ENCODE measurements around the gene TMEM184A.

Gene TMEM184A

DNA sequence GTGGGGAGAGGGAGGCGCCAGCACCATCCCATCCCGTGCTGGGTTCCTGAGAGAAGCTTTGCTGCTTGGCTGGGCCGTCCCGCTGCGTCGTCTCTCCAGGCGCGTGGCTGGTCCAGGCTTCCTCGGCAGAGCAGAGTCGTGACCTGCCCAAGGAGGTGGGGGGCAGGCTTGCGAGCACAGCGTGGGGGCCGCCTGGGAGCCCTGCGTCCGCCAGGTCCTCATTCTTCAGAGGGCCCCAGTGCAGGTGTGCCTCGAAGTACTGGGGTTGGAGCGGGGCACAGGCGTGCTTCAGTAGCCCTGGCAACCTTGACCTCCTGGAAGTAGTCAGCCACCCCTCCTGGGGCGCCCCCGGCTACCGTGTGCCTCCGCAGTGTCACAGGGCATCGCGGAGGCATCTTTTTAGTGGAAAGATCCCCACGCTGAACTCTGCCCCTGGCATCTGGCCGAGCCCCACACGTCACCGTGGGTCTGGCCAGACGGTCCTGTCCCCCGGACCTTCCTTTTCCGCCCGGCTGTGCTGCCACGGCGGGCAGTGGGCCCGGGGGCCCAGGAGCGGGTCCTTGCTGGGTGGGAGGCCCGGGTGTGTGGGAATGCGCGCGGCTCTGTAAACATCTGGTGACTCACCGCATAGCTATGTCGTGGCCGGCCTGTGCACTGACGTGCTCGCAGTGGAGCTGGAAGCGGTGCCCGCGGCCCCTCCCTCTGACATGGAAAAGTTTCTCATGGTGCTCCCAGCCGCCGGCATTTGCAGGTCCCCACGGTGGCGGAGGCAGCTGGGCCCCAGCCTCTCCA lies 19.1 kb downstream of the TMEM184A start:
- Histone ChIP-seq H3K27me3 (ENCODE audit: control insufficient read depth, insufficient read depth, low read length) (no peaks in the 10 kb centered on the region), H3K4me1 (ENCODE audit: control insufficient read depth, insufficient read depth, low read length) (peaks cover 54% of the 10 kb centered on the region), H3K9me3 (ENCODE audit: control insufficient read depth, low read length) (no peaks in the 10 kb centered on the region), H3K36me3 (ENCODE audit: control insufficient read depth, insufficient read depth, low read length) (peaks cover 13% of the 10 kb centered on the region), H3K4me3 (ENCODE audit: low read length) (peak overlapping the region; percentile 50), H3K9ac (ENCODE audit: low read length) (peak overlapping the region; percentile 78)

DNA sequence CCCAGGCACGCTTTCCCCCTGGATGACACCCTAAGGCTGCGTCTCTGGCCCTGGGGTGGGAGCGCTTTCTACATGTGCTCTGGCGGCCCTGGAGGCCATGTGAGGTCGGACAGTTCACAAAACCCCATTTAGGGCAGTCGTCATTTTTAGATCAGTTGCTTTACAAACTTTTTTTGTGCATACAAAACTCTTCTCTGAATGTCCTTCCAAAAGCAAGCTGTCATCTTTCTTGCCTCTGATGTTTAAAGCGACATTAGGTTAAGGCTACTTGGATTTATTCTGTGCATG lies 19.6 kb downstream of the TMEM184A start:
- Histone ChIP-seq H3K4me3 (ENCODE audit: low read length) (no peak overlapping the region), H3K27me3 (ENCODE audit: control insufficient read depth, insufficient read depth, low read length) (no peaks in the 10 kb centered on the region), H3K9me3 (ENCODE audit: control insufficient read depth, low read length) (no peaks in the 10 kb centered on the region), H3K4me1 (ENCODE audit: control insufficient read depth, insufficient read depth, low read length) (peaks cover 59% of the 10 kb centered on the region), H3K36me3 (ENCODE audit: control insufficient read depth, insufficient read depth, low read length) (peaks cover 13% of the 10 kb centered on the region), H3K9ac (ENCODE audit: low read length) (peak overlapping the region; percentile 78)

DNA sequence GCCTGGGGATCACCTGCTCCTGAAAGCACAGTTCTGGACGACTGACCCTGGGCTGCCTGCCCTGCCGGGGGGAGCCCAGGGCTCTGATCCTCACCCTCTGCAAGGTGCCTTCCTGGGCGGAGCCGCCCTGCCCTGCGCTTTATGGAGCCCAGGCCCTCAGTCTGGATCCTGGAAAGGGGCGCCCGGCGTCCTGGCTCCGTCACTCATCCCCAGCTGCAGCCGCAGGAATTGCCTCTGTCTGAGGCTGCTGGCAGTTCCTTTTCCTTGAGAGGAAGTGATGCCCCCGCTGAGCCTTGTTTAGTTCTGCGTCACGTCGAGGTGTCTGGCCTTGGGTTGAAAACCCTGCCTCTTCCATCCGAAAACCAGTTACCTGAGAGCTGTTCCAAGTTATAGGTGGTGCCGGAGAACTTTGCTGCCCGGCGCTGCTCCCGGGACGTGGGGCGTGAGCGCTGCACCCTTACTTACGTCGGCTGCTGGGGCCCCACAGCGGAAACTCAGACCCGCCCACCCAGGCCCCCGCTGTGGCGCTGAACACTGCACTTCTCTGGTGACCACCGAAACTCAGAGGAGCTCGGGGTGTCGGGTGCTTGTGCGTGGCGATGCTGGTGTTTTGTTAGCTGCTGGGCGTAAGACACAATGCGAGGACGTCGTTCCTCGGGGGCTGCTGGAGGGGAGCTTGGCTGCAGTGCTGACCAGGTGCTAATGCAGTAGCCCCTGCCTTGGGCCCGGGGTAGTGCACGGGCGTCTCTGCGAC lies 20.1 kb downstream of the TMEM184A start:
- Histone ChIP-seq H3K9ac (ENCODE audit: low read length) (no peak overlapping the region), H3K4me3 (ENCODE audit: low read length) (no peak overlapping the region), H3K9me3 (ENCODE audit: control insufficient read depth, low read length) (no peaks in the 10 kb centered on the region), H3K27me3 (ENCODE audit: control insufficient read depth, insufficient read depth, low read length) (no peaks in the 10 kb centered on the region), H3K36me3 (ENCODE audit: control insufficient read depth, insufficient read depth, low read length) (peaks cover 9% of the 10 kb centered on the region), H3K4me1 (ENCODE audit: control insufficient read depth, insufficient read depth, low read length) (peaks cover 59% of the 10 kb centered on the region)

DNA sequence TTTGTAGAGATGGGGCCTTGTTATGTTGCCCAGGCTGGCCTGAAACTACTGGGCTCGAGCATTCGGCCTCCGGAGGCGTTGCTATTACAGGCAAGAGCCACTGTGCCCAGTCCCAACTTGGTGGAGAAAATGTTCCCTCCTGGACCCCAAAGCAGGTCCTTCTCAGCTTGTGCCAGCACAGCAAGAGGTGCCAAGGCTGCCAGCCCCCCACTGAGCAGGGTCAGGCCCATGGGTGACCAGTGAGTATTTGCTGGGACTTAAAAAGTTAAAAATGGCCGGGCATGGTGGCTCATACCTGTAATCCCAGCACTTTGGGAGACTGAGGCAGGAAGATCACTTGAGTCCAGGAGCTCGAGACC lies 20.9 kb downstream of the TMEM184A start:
- H3K9ac ChIP-seq (ENCODE audit: low read length), result no peak overlapping the region
- H3K9me3 ChIP-seq (ENCODE audit: control insufficient read depth, low read length), result no peaks in the 10 kb centered on the region
- peaks cover 59% of the 10 kb centered on the region for H3K4me1 ChIP-seq (ENCODE audit: control insufficient read depth, insufficient read depth, low read length)
- no peaks in the 10 kb centered on the region for H3K27me3 ChIP-seq (ENCODE audit: control insufficient read depth, insufficient read depth, low read length)
- H3K4me3 ChIP-seq (ENCODE audit: low read length), result no peak overlapping the region
- peaks cover 3% of the 10 kb centered on the region for H3K36me3 ChIP-seq (ENCODE audit: control insufficient read depth, insufficient read depth, low read length)

DNA sequence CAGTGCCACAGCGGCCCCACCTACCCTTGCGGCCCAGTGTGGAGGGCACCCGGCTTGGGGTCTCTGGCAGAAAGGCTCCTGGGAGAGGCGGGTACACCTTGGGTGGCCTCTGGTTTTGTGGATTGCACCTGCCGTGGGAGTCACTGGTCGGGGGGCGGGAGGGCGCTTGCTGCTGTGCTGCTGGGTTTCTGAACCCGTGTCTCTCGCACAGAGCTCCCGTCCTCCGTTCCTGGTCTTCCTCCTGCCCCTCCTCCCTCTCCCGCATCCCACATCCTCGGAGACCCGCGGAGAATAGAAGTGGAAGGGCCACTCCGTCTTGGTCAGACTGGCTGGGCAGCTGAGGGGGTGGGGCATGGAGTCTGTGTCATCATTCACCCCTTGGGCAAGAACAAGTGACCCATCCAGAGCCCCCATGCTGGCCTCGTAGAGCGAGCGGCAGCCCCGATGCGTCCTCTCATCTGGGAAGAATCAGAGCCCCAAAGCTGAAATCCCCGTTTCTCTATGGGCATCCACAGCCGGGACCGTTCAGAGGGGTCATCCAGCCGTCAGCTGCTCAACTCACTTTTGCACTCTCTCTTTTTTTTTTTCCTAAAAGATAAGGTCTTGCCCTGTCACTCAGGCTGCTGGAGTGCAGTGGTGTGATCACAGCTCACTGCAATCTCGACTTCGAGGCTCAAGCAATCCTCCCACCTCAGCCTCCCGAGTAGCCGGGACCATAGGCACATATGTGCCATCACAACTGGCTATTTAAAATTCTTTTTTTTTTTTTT lies 21.5 kb downstream of the TMEM184A start:
- Histone ChIP-seq H3K4me1 (ENCODE audit: control insufficient read depth, insufficient read depth, low read length) (peaks cover 59% of the 10 kb centered on the region), H3K27me3 (ENCODE audit: control insufficient read depth, insufficient read depth, low read length) (no peaks in the 10 kb centered on the region), H3K4me3 (ENCODE audit: low read length) (no peak overlapping the region), H3K36me3 (ENCODE audit: control insufficient read depth, insufficient read depth, low read length) (peaks cover 3% of the 10 kb centered on the region), H3K9me3 (ENCODE audit: control insufficient read depth, low read length) (no peaks in the 10 kb centered on the region), H3K9ac (ENCODE audit: low read length) (peak overlapping the region; percentile 72)

DNA sequence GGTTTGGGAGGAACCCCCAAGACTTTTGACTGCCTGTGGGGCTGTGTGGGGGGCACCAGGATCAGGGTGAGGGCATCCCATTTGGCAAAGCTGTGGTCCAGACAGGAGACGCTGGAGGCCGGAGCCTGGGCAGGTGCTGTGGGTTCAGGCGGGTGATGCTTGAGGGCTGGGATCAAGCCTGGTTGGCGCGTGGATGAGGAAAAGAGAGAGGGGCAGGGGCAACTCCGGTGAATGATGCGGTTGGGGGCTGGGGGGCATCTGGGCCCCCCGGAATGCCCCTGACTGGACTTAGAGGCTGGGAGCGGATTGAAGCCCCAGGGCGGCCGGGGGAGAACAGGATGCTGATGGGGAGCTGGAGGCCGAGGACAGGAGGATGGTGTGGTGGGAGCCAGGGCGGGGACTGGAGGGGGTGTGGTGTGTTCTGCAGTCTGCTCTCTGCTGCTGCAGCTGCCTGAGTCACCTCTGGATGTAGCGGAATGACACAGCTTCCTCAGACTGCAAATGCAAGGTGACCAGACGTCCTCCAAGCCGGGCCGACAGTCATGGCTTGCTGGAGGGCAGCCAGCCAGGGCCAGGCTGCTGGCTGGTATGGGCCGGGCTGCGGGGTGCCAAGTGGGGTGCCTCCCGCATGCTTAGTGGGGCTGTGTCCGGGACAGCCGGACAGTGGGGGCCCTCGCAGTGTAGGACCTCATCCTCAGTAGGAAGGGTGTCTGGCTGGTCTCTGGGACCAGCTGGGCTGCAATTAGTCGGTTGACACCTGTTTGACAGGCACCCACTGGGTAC lies 22.3 kb downstream of the TMEM184A start:
- H3K4me3 ChIP-seq (ENCODE audit: low read length), result no peak overlapping the region
- H3K36me3 ChIP-seq (ENCODE audit: control insufficient read depth, insufficient read depth, low read length), result no peaks in the 10 kb centered on the region
- H3K4me1 ChIP-seq (ENCODE audit: control insufficient read depth, insufficient read depth, low read length), result peaks cover 58% of the 10 kb centered on the region
- no peaks in the 10 kb centered on the region for H3K9me3 ChIP-seq (ENCODE audit: control insufficient read depth, low read length)
- no peaks in the 10 kb centered on the region for H3K27me3 ChIP-seq (ENCODE audit: control insufficient read depth, insufficient read depth, low read length)
- peak overlapping the region; percentile 72 for H3K9ac ChIP-seq (ENCODE audit: low read length)

DNA sequence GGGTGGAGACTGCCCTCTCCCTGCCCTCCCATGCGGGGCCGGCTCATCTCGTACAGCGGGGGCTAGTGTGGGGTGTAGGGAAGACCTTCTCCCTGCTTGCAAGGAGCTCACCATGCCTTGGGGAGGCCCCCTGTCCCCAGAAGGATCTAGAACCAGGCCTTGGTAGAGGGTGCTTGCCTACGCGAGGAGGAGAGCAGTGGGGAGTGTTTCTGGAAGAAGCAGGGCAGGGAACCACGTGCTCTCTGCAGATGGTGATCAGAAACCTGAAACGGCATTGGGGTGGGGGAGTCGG lies 22.8 kb downstream of the TMEM184A start:
- Histone ChIP-seq H3K36me3 (ENCODE audit: control insufficient read depth, insufficient read depth, low read length) (no peaks in the 10 kb centered on the region), H3K9ac (ENCODE audit: low read length) (peak overlapping the region; percentile 72), H3K4me1 (ENCODE audit: control insufficient read depth, insufficient read depth, low read length) (peaks cover 54% of the 10 kb centered on the region), H3K27me3 (ENCODE audit: control insufficient read depth, insufficient read depth, low read length) (no peaks in the 10 kb centered on the region), H3K4me3 (ENCODE audit: low read length) (peak overlapping the region; percentile 54), H3K9me3 (ENCODE audit: control insufficient read depth, low read length) (no peaks in the 10 kb centered on the region)

DNA sequence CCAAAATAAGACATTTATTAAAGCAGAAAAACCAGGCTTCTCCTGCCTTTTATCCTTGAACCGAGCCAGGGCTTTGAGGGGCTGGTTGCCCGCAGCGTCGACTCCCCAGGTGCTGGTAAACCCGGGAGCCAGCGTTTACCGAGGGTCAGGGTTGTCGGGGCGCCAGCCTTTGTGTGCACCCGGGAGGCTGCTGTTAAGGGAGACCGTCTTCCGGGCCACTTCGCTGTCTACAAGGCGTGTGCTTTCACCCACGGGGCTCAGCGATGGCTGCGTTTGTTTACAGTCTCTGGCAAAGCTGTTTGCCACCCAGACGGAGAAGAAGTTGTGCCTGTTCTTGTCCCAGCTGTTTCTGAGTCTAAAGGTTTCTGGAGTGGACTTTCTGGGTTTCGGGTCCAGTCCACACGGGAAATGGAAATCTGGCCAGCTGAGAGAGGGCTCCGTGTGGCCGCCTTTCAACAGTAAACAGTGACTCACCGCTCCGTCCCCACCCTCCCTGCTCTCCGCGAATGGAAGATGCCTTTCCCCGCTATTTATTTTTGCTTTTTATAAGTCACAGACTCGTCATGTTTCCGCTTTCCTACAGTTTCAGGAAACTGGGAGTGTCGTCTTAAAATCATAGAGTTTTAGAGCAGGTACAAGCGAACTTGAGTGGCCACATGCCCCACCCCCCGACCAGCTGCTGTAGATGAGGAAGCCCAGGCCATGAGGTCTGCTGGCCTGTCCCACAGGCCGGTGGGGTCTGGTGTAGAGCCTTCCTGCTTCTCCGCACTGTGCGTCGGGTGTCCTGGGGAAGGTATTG lies 23.4 kb downstream of the TMEM184A start:
- Histone ChIP-seq H3K9me3 (ENCODE audit: control insufficient read depth, low read length) (no peaks in the 10 kb centered on the region), H3K4me3 (ENCODE audit: low read length) (peak overlapping the region; percentile 54), H3K36me3 (ENCODE audit: control insufficient read depth, insufficient read depth, low read length) (no peaks in the 10 kb centered on the region), H3K4me1 (ENCODE audit: control insufficient read depth, insufficient read depth, low read length) (peaks cover 50% of the 10 kb centered on the region), H3K9ac (ENCODE audit: low read length) (peak overlapping the region; percentile 72), H3K27me3 (ENCODE audit: control insufficient read depth, insufficient read depth, low read length) (no peaks in the 10 kb centered on the region)

DNA sequence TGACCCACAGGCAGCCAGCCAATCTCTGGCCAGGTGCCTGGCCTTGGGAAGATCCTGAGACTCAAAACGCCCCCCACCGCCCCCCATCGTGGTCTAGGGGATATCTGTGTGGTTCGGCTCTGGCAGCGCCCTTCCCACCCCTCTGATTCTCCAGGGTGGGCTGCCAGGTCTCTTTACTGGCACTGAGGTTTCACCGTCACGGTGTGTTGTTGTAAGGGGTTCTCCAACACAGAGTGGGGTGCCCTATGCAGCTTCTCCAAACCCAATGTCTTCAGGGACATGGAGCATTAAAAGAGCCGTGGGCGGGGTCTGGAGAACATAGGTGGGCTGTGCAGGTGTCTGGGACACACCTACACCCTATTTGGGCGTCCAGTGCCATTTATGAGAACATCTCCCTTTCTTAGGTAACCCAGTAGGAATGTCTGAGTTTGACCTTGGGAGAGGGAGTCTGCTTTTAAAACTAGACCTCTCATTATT lies 24.0 kb downstream of the TMEM184A start:
- Histone ChIP-seq H3K9ac (ENCODE audit: low read length) (peak overlapping the region; percentile 72), H3K27me3 (ENCODE audit: control insufficient read depth, insufficient read depth, low read length) (peaks cover under 1% of the 10 kb centered on the region), H3K36me3 (ENCODE audit: control insufficient read depth, insufficient read depth, low read length) (no peaks in the 10 kb centered on the region), H3K4me3 (ENCODE audit: low read length) (peak overlapping the region; percentile 54), H3K4me1 (ENCODE audit: control insufficient read depth, insufficient read depth, low read length) (peaks cover 44% of the 10 kb centered on the region), H3K9me3 (ENCODE audit: control insufficient read depth, low read length) (no peaks in the 10 kb centered on the region)

DNA sequence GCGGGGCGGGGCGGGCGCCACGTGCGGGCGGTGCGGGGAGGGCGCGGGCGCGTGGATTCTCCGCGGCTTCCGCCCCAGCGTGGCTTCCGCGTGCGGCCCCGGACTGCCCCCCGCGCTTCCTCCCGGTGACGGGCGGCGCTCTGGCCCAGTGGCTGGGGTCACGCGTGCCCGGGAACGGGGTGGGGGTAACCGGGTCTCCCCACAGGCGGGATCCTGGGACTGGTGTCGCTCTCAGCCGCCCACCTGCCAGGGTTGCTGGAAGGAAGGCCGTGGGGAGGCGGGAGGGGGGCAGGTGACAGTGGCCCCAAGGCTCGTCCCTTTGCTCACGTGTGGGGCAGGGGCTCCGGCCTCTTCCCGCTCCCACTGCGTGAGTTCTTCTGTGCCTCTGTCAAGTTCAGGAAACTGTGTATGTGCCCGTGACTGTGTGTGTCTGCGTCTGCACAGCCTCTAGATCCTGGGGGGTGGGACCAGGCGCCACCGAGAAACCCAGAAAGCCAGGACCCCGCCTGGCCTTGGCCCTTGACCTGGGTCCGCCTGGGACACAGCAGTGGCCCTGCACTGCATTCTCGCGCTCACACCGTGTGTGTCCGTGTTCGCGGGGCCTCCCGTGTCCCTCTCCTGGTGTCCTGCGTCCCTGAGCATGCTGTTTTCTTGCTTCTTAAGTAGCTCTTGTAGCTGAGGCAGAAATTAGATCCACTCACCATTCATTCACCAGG lies 24.6 kb downstream of the TMEM184A start:
- Histone ChIP-seq H3K4me1 (ENCODE audit: control insufficient read depth, insufficient read depth, low read length) (peaks cover 38% of the 10 kb centered on the region), H3K27me3 (ENCODE audit: control insufficient read depth, insufficient read depth, low read length) (peaks cover 6% of the 10 kb centered on the region), H3K9me3 (ENCODE audit: control insufficient read depth, low read length) (no peaks in the 10 kb centered on the region), H3K4me3 (ENCODE audit: low read length) (peak overlapping the region; percentile 54), H3K9ac (ENCODE audit: low read length) (peak overlapping the region; percentile 72), H3K36me3 (ENCODE audit: control insufficient read depth, insufficient read depth, low read length) (no peaks in the 10 kb centered on the region)

DNA sequence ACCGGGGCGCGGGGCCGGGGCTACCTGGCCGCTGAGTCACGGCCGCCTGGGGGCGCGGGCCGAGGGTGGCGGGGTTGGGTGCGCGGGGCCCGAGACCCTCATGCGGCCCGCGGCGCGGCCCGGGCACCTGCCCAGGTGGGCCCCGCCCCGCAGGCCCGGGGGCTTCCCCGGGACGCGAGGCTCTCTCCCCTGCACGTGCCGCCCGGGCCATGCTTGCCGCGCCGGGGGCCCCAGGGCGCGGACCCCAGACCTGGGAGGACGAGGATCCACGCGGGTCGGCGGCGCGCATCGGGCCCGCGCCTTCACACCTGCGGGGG lies 25.1 kb downstream of the TMEM184A start:
- no peak overlapping the region for H3K4me3 ChIP-seq (ENCODE audit: low read length)
- H3K4me1 ChIP-seq (ENCODE audit: control insufficient read depth, insufficient read depth, low read length), result peaks cover 35% of the 10 kb centered on the region
- H3K9me3 ChIP-seq (ENCODE audit: control insufficient read depth, low read length), result no peaks in the 10 kb centered on the region
- H3K36me3 ChIP-seq (ENCODE audit: control insufficient read depth, insufficient read depth, low read length), result no peaks in the 10 kb centered on the region
- H3K27me3 ChIP-seq (ENCODE audit: control insufficient read depth, insufficient read depth, low read length), result peaks cover 6% of the 10 kb centered on the region
- H3K9ac ChIP-seq (ENCODE audit: low read length), result peak overlapping the region; percentile 72

All from mucosa of stomach (tissue), 1 donor.